Gastrocnemius medialis (tissue), 4 donors: ENCODE data around the gene CHSY1. TPM values are rescaled to one million over a fixed set of nuclear protein-coding genes. Genes with fewer than 3 reads are reported as not detected.
A peak's percentile ranks its signal among the peaks of the same experiment; 100 is the strongest.

Experiments used
- ATAC-seq, 2 donors: fragments of 150-250 bp; one replicate each; pipeline ENCODE4 v1.9.1; 2016
- DNase-seq, 2 donors: peaks; one replicate each; pipeline ENCODE4 v3.0.0-alpha.2; 2019
- H3K27ac ChIP-seq, 4 donors: fragments of 200-600 bp; sonication (generic); 1 replicate in 1 of 4; 2 replicates in 3 of 4; pipeline ENCODE4 v1.5.1; 2016 to 2018; ENCODE audit warnings: mild to moderate bottlenecking in 2 of 4, moderate library complexity in 1 of 4
- H3K27me3 ChIP-seq, 3 donors: fragments of 200-600 bp; sonication (generic) in 2 of 3; 1 replicate in 1 of 3; 2 replicates in 2 of 3; pipeline versions ENCODE4 v1.5.1 to v1.6.0; 2016 to 2019; ENCODE audit warnings: mild to moderate bottlenecking in 1 of 3, moderate library complexity in 1 of 3
- H3K36me3 ChIP-seq, 2 donors: fragments of 200-600 bp; sonication (generic) in 1 of 2; one replicate each; pipeline ENCODE4 v1.5.1; 2017 to 2018
- H3K4me1 ChIP-seq, 2 donors: fragments of 200-600 bp; sonication (generic) in 1 of 2; one replicate each; pipeline ENCODE4 v1.5.1; 2016 to 2017; ENCODE audit warnings: mild to moderate bottlenecking in 2 of 2
- H3K4me3 ChIP-seq, 4 donors: fragments of 200-600 bp; sonication (generic) in 3 of 4; 1 replicate in 1 of 4; 2 replicates in 3 of 4; pipeline ENCODE4 v1.5.1; 2016 to 2019; ENCODE audit warnings: mild to moderate bottlenecking in 2 of 4
- H3K9me3 ChIP-seq, 3 donors: fragments of 200-600 bp; sonication (generic) in 2 of 3; 1 replicate in 1 of 3; 2 replicates in 2 of 3; pipeline ENCODE4 v1.5.1; 2016 to 2019
- CTCF ChIP-seq, 5 experiments: fragments of 450-650 bp in 3 of 5; fragments of 200-600 bp in 2 of 5; sonication (generic) in 2 of 5; IDR thresholded peaks in 4 of 5; conservative IDR thresholded peaks in 1 of 5; 1 replicate in 4 of 5; 2 replicates in 1 of 5; pipeline ENCODE4 v1.5.1; 2016 to 2019; ENCODE audit warnings: antibody characterized with exemption in 5 of 5, mild to moderate bottlenecking in 3 of 5, moderate library complexity in 3 of 5
- POLR2A ChIP-seq, 2 donors: fragments of 450-650 bp; IDR thresholded peaks; one replicate each; pipeline ENCODE4 v1.6.1; 2017; ENCODE audit warnings: antibody characterized with exemption in 2 of 2, mild to moderate bottlenecking in 2 of 2, moderate library complexity in 2 of 2
- in situ Hi-C, 4 donors: fragments of 200-750 bp; cut with MboI; loops; one replicate each; pipeline versions ENCODE4 v1.15.0 to v1.8.0; 2017; ENCODE audit warnings: low sequenced_read_pairs in 4 of 4
- intact Hi-C: fragments of 100-400 bp; cut with DNase I; formaldehyde crosslinking; loops from one replicate; pipeline ENCODE4 v1.15.1; 2023; ENCODE audit warnings: low total_unique reads
- total RNA-seq, 4 donors: library from RNA; depleted of rRNA; stranded (reverse); fragments of >200 nt; gene quantifications; one replicate each; pipeline versions ENCODE4 v1.1.0 to v1.2.3, GENCODE V29; 2016

Gene CHSY1
- total RNA-seq: 1 to 10 TPM; 4.6 to 8.3 (median 7.1) TPM

- intact Hi-C loops (loop anchor here (5.0 to 10.0 kb wide), 4 partner anchors 65 to 907 kb away; partner anchors contain the start of genes ADAMTS17 and LRRK1), in situ Hi-C loops (loop anchor here in 3 of 4 donors (25.0 kb wide), 3 partner anchors 340 to 640 kb away; partner anchors contain the start of genes ASB7 (in 2 of the 3), LINS1 (in 2 of the 3) and LRRK1 (in 2 of the 3))
- peak; percentile 90 to 93 for TF ChIP-seq POLR2A (IDR thresholded peaks at IDR 0.05)
- TF ChIP-seq CTCF (IDR thresholded peaks at IDR 0.05 in 4 of 5, conservative IDR thresholded peaks at IDR 0.05 in 1 of 5): peak in 3 of 5 experiments; percentile 7 to 37 (median 33)
- ATAC-seq (peak; percentile 92 to 93), DNase-seq (peak; percentile 84 to 90)
- Histone ChIP-seq H3K9me3 (no peaks in the 10 kb centered on the region), H3K36me3 (no peaks in the 10 kb centered on the region), H3K4me3 (peak within 1 kb of the TSS; percentile 74 to 87 (median 82)), H3K27me3 (no peaks in the 10 kb centered on the region), H3K4me1 (peaks cover 30 to 36% of the 10 kb centered on the region in 2 donors), H3K27ac (peak within 1 kb of the TSS; percentile 74 to 88 (median 86))
Measured at GRCh38 chr15:101251830-101252820, at the start of gene CHSY1. Gene CHSY1 (minus strand): TSS chr15:101252048. CDS start chr15:101251456, 592 bp downstream.

- Histone ChIP-seq H3K9me3 (no peaks in the 10 kb centered on the region), H3K4me3 (peak overlapping the region in 3 of 4 donors; percentile 71 to 99 (median 91)), H3K27me3 (no peaks in the 10 kb centered on the region), H3K4me1 (peaks cover 26 to 30% of the 10 kb centered on the region in 2 donors), H3K27ac (no peak overlapping the region), H3K36me3 (no peaks in the 10 kb centered on the region)
- in situ Hi-C loops (loop anchor here in 2 of 4 donors (5.0 to 10.0 kb wide), 2 partner anchors 346 to 348 kb away; no protein-coding TSS in a partner anchor), intact Hi-C loops (loop anchor here (5.0 kb wide), 2 partner anchors 146 to 206 kb away; no protein-coding TSS in a partner anchor)
- DNase-seq (no peak), ATAC-seq (no peak)
- TF ChIP-seq POLR2A (IDR thresholded peaks at IDR 0.05) (no peak), CTCF (IDR thresholded peaks at IDR 0.05 in 4 of 5, conservative IDR thresholded peaks at IDR 0.05 in 1 of 5) (no peak)
Measured at GRCh38 chr15:101296418-101297405, 44.9 kb upstream of the CHSY1 start.

- no peak for DNase-seq
- TF ChIP-seq POLR2A (IDR thresholded peaks at IDR 0.05) (no peak), CTCF (IDR thresholded peaks at IDR 0.05 in 4 of 5, conservative IDR thresholded peaks at IDR 0.05 in 1 of 5) (no peak)
- Histone ChIP-seq H3K4me3 (peak overlapping the region; percentile 71 to 99 (median 92)), H3K36me3 (no peaks in the 10 kb centered on the region), H3K4me1 (peaks cover 30 to 34% of the 10 kb centered on the region in 2 donors), H3K27me3 (no peaks in the 10 kb centered on the region), H3K9me3 (no peaks in the 10 kb centered on the region), H3K27ac (peak overlapping the region; percentile 93 to 99 (median 98))
- intact Hi-C loops: loop anchor here (1.0 to 5.0 kb wide), 4 partner anchors 18 to 357 kb away; partner anchors contain the start of genes SELENOS and TM2D3
- in situ Hi-C loops: loop anchor here in 2 of 4 donors (5.0 to 10.0 kb wide), 2 partner anchors 347 to 349 kb away; no protein-coding TSS in a partner anchor
- peak in 1 of 2 donors; percentile 2 for ATAC-seq
Measured at GRCh38 chr15:101295607-101296161, 43.8 kb upstream of the CHSY1 start.
